SHP77 (cell line): ENCODE results near the gene ANKS6.

Source experiments
- DNase-seq, 2 experiments: peaks; one replicate each; lab custom pipeline; 2025; lab: John Stamatoyannopoulos, UW

The ANKS6 gene

DNA sequence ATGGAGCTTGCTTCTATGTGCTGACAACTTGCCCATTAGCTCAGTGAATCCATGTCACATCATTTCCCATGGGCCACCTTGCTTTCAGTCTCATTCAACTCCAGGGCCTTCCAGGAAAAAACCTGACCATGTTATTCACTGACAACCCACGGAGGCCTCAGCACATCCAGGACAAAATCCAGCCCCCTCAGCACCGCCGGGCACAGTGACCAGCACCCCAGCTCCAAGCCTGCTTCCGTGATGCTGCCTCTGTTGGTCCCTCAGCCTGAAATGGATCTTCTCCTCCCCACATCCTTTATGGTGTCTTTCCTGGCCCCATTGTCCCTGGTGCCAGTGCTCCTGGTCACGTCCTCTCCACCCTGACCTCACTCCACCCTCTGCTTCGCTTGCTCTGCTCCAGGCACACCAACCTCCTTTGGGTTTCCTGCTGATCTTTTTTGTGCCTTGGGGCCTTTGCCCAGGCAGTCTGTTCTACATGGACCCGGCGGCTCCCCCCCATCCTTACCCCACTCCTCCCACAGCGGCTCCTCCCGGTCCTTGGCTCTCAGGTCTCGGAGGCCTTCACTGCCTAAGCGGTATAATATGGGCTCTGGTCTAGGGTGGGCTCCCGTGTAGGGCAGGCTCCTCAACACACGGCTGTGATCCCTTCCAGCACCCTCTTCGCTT lies 25.0 kb downstream of the ANKS6 start:
- no peak for DNase-seq

DNA sequence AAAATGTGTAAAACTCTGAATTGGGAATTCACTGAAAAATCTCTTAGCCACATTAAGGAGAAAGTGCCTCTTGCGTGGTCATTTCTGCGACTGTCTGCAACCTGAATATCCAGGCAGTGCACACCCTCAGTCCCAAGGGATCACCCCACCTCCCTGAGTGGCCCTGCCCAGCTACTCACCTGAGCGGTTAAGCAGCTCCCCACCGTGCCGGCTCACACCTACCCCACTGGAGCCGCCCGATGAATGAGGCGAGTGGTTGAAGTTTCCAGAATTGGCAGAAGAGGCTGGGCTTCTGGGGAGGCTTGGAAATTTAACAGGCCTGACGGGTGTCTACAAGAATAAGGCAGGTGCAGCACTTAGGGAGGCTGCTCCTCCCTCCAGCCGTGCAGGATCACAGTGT lies 25.6 kb downstream of the ANKS6 start:
- DNase-seq: no peak

- DNase-seq: no peak
Measured at GRCh38 chr9:98768344-98768743, 28.0 kb downstream of the ANKS6 start.

DNA sequence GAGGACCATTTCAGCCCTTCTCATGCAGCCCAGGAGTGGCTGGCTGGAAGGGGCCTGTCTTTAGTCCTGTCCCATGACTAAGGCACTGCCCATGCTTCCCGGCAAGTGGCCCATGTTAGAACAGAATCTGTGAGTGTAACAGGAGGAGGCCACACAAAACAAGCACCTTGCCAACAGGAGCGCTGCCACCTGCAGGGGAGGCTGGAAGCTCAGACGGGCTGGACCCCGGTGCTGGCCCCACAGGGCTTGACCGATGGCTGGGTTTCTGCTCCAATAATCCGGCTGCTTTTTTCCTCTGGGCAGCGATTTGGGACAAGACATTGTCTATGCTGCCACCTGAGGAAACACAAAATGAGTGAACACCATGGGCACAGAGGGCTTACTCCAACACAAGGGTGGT lies 28.4 kb downstream of the ANKS6 start:
- DNase-seq: no peak

DNA sequence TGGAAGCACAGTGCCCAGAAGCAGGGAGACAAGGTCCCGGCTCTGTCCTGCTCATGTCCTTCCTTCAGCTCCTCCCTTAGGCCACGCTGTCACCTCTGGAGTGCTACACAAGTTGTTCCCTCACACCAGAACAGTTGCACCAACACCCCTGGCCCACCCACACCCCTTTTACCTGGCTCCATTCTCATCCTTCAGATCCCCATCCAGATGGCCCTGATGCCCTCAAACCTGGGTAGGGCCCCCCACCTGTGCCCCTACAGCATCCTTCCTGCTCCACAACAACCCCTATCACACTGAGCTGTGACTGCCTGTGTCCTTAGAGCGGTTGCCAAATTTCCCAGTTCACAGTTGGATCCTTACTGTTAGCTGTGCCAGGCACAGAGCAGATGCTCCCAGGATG lies 29.2 kb downstream of the ANKS6 start:
- DNase-seq: no peak

DNA sequence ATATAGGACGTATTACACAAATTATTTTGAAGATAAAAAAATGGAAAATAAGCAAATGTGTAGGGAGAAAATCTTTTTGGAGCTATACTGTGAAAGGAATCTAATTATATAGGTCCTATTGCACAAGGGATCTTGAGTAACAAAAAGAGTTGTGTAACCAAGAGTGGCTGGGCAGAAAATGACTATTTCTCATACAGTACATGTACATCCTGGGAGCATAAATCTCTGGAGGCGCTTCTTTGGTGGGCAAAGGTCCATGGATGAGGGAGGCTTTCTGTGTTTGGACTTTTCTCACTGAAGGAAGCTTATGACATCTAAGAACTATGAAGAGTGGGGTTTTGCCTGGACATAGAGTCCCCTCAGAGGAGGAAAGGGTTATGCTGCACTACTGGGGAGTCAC lies 29.8 kb downstream of the ANKS6 start:
- no peak for DNase-seq

GRCh38 chr9:98765256-98765655 lies 31.1 kb downstream of the ANKS6 start:
- no peak for DNase-seq

DNA sequence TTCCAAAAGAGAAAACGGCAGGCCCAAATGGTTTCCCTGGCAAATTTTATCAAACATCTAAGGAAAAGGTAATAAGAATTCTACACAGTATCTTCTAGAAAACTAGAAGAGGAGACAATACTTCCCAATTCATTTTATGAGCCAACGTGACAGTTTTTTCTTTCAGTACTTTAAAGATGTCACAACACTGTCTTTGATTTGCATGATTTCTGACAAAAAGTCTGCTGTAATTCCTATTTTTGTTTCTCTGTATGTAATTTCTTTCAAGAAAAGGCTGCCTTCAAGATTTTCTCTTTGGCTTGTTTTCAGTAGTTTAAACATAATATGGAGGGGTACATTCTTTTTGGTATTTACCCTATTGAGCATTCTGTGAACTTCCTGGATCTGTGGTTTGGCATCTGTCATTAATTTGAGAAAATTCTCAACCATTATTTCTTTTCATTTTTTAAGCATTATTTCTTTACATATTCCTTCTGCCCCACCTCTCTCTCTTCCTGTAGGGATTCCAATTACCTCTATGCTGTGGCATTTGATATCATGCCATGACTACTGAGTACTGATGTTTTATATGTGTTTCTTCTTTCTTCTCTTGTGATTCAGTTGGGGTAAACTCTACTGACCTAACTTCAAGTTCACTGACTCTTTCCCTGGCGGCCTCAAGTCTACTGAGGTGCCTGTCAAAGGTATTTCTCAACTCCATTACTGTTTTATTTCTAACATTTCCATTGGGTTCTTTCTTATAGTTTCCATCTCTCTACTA lies 32.2 kb downstream of the ANKS6 start:
- DNase-seq: no peak

DNA sequence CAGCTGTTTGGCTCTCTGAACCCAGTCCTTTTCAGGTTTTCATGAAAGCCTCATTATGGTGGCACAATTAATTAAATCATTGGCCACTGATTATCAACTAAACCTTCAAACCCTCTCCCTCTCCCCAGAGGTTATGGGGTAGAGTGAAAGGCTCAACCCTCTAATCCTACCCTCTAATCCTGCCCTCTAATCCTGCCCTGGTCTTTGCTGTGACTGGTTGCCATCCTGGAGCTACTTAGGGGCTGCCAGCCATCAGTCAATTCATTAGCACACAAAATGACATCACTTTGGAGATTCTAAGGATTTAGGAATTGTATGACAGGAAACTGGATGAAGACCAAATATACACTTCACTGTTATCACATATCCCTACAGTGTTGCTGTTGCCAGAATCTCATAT lies 36.1 kb downstream of the ANKS6 start:
- no peak for DNase-seq

GRCh38 chr9:98755006-98755618 lies 41.2 kb downstream of the ANKS6 start:
- no peak for DNase-seq

DNA sequence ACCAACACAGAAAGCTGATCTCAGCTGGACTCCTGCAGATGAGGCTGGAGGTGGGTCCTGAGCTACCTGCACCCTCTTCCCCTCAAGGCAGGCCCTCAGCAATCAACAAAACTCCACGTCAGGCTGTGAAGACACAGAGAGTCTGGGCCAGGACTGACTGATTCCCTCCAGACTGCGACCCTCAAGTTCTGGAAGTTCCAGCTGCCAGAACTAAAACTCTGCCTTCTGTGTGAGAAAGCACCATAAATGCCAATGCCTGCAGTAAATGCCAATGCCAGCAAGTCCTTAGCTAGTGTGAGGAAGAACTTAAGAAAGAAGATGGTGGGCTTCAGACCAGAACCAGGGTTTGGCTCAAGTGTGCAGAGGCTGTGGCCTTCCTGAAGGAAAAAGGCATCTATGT lies 45.1 kb downstream of the ANKS6 start:
- no peak for DNase-seq

- DNase-seq: no peak
Measured at GRCh38 chr9:98750364-98751060, 45.8 kb downstream of the ANKS6 start.

GRCh38 chr9:98747476-98747875 lies 48.9 kb downstream of the ANKS6 start:
- DNase-seq: no peak

- no peak for DNase-seq
Measured at GRCh38 chr9:98745470-98745869, 50.9 kb downstream of the ANKS6 start.

- no peak for DNase-seq
Measured at GRCh38 chr9:98743818-98744611, 52.3 kb downstream of the ANKS6 start.

DNA sequence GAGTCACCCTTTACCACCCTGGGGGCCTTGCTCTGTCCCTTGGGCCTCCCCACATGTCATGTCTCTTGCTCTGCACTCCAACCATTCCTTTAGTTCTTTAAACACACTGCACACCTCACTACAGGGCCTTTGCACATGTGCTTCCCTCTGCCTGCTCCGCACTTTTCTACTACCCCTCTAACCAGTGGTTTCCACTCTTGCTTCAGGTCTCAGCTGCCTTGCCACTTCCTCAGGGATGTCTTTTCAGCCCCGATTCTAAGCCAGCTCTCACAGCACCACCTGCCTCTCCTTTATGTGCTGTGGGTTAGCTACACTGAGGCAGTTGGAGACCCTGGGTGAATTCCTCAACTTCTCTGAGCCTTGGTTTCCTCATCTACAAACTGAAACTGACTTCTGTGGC lies 53.0 kb downstream of the ANKS6 start:
- DNase-seq: no peak

DNA sequence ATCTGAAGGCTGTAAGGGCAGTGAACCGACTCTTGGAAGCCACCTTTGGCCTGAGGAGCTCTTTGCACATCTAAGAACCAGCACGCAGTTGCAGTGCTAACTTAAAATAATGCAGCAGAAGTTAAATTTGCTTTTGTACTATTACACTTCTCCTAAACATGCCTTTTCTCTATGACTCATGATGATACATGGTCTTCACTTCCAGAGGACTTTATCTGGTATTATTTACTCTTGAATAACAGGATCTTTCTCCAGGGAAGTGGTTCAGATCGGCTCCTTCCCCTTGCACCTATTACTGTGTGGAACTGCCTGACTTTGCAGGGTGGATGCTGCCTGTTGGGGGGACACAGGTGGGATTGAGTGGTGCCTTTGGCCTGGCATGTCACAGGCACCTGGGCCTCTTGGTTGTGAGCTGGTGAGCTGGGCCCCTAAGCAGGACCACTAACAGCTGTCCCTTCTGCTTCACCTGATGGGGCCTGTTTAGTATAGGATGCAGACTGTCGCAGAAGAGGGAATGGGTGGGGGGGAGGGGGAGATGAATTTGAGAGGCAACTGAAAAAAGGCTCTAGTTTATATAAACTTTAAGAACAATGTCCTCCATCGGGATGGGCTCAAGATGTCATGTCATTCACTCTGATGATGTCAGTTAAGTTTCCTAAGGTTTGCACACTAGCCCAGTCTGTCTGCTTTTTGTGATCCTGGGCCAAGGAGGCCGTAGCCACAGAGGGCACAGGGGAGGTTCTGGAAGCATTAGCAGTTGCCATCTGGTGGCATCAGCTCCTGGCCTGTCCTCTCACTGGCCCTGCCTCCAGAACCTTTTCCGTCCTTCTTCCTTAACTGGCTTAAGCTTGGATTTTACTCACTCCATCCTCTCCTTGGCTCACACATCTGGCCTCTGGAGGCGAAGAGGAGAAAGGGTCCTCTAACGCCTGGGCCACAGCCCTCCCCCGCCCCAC lies 53.8 kb downstream of the ANKS6 start:
- no peak for DNase-seq

DNA sequence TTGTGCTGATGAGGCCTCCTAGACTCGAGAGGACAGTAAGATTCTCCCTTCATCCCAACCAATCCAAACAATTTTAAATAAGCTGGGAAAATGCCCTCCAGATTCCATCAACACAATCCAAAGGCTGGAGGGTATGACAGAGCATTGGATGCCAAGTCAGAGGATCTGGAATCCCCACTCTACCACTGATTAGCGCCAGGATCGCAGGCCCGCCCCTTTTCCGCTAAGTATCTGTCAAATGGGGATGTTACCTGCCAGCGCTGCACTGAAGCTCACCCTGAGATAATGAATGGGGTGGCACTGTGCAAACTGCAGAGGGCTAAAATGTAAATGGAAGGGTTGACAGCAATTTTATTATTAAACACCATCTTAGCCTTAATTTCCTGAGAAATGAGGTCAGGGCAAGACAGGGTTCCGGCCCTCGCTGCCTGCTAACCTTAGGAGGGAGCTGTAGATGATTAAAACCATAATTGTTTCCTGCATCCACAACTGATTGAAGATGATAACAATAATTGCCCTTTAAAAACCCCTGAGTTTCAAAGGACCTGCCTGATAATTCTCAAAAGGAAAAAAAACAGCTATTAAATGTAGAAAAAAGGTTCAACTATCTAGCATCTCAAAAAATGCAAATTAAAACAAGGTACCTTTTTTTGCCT lies 56.0 kb downstream of the ANKS6 start:
- DNase-seq: no peak

DNA sequence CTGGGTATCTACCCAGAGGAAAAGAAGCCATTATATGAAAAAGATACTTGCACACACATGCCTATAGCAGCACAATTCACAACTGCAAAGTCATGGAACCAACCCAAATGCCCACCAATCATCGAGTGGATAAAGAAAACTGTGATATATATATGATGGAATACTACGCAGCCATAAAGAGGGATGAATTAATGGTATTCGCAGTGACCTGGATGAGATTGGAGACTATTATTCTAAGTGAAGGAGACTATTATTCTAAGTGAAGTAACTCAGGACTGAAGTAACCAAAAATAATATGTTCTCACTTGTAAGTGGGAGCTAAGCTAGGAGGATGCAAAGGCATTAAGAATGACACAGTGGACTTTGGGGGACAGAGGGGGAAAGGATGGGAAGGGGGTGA lies 57.6 kb downstream of the ANKS6 start:
- no peak for DNase-seq

DNA sequence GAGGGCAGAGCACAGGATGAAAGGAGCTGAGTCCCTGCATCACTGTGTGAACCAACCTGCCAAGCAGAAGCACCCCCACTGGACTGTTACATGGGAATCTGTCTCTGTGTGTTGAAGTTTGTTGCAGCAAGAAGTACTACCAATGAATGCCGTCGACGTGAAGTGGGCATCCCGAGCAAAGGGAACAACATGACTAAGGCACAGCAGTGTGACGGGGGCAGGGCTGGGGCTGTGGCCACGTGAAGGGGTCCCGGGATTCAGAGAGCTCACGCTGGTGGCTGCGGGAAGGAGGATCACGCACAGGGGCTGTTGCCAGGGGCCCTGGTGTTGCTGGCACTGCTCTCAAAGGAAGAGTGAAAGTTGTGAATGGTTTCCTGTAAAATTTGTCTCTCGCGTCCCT lies 60.1 kb downstream of the ANKS6 start:
- no peak for DNase-seq
